HG03159 (cell line): Measurements from ENCODE around the gene CASP4.
"Not testable (repeated sequence)": the region's sequence is repeated elsewhere in the genome, so short reads cannot be mapped to it uniquely, and the experiment has no call there.

Experiments
- ATAC-seq: cut with Tn5 transposase; IDR thresholded peaks from one replicate; pipeline ENCODE4 v1.9.1; 2021; ENCODE audit warnings: mild to moderate bottlenecking, moderate library complexity; ENCODE audit not compliant: unreplicated experiment

The CASP4 gene

GRCh38 chr11:104968355-104968855 is at the start of gene CASP4:
TSS of gene CASP4 (minus strand) at chr11:104968574. CDS start at chr11:104968525, 49 bp downstream.
- ATAC-seq = peak; percentile 87

GRCh38 chr11:105007463-105007862 is 39.1 kb upstream of the CASP4 start:
- no peak for ATAC-seq

GRCh38 chr11:105005451-105005845 is 37.1 kb upstream of the CASP4 start:
- no peak for ATAC-seq

GRCh38 chr11:105004021-105004420 is 35.6 kb upstream of the CASP4 start:
- no peak for ATAC-seq

GRCh38 chr11:105003151-105003550 is 34.8 kb upstream of the CASP4 start:
- no peak for ATAC-seq

- peak; percentile 88 for ATAC-seq
Measured at GRCh38 chr11:105000797-105001196, 32.4 kb upstream of the CASP4 start.

GRCh38 chr11:105000167-105000566 is 31.8 kb upstream of the CASP4 start:
- ATAC-seq = peak; percentile 36

GRCh38 chr11:104999721-105000120 is 31.3 kb upstream of the CASP4 start:
- no peak for ATAC-seq

- no peak for ATAC-seq
Measured at GRCh38 chr11:104997288-104997687, 28.9 kb upstream of the CASP4 start.

- ATAC-seq = no peak
Measured at GRCh38 chr11:104995001-104995408, 26.6 kb upstream of the CASP4 start.

GRCh38 chr11:104992781-104993180 is 24.4 kb upstream of the CASP4 start:
- no peak for ATAC-seq

GRCh38 chr11:104991994-104992393 is 23.6 kb upstream of the CASP4 start:
- ATAC-seq = no peak

GRCh38 chr11:104984808-104985207 is 16.4 kb upstream of the CASP4 start:
- no peak for ATAC-seq

- no peak for ATAC-seq
Measured at GRCh38 chr11:104979839-104980238, 11.5 kb upstream of the CASP4 start.

GRCh38 chr11:104973616-104974015 is 5.2 kb upstream of the CASP4 start:
- ATAC-seq = no peak

- not testable (repeated sequence) for ATAC-seq
Measured at GRCh38 chr11:104972924-104973323, 4.5 kb upstream of the CASP4 start.

GRCh38 chr11:104970756-104971155 is 2.4 kb upstream of the CASP4 start:
- ATAC-seq = no peak

GRCh38 chr11:104968856-104969776 is 742 bp upstream of the CASP4 start:
- ATAC-seq = no peak

GRCh38 chr11:104967534-104968354 is 630 bp downstream of the CASP4 start:
- peak; percentile 29 for ATAC-seq

GRCh38 chr11:104965735-104966134 is 2.6 kb downstream of the CASP4 start:
- ATAC-seq = no peak

GRCh38 chr11:104964247-104964646 is 4.1 kb downstream of the CASP4 start:
- ATAC-seq = no peak
